ENCODE results near the gene KLK15.

The KLK15 gene

GRCh38 chr19:50837300-50837699 is 3.9 kb upstream of the KLK15 start:
- no peaks in the 10 kb centered on the region for H3K36me3 ChIP-seq (ENCODE audit: insufficient read depth, low read length)
- peaks cover 22% of the 10 kb centered on the region for H3K27me3 ChIP-seq (ENCODE audit: insufficient read depth, low read length)
- H2AFZ ChIP-seq (ENCODE audit: low read depth, low read length) = no peak overlapping the region
- no peaks in the 10 kb centered on the region for H3K4me1 ChIP-seq (ENCODE audit: insufficient read depth, low read length)
- H3K9me3 ChIP-seq (ENCODE audit: low read length) = no peaks in the 10 kb centered on the region
- no peak overlapping the region for H3K4me3 ChIP-seq (ENCODE audit: low read length)

- peaks cover 22% of the 10 kb centered on the region for H3K27me3 ChIP-seq (ENCODE audit: insufficient read depth, low read length)
Observed at GRCh38 chr19:50836543-50837195, 3.3 kb upstream of the KLK15 start.

GRCh38 chr19:50835785-50836542 is 2.6 kb upstream of the KLK15 start:
- Histone ChIP-seq H3K4me1 (ENCODE audit: insufficient read depth, low read length) (no peaks in the 10 kb centered on the region), H2AFZ (ENCODE audit: low read depth, low read length) (peak overlapping the region; percentile 41), H3K36me3 (ENCODE audit: insufficient read depth, low read length) (no peaks in the 10 kb centered on the region), H3K4me3 (ENCODE audit: low read length) (peak overlapping the region; percentile 52), H3K27me3 (ENCODE audit: insufficient read depth, low read length) (peaks cover 22% of the 10 kb centered on the region), H3K9me3 (ENCODE audit: low read length) (no peaks in the 10 kb centered on the region)

More at GRCh38 chr19:50836543-50837195, 3.3 kb upstream of the KLK15 start:
- Histone ChIP-seq H3K9me3 (ENCODE audit: low read length) (no peaks in the 10 kb centered on the region), H3K36me3 (ENCODE audit: insufficient read depth, low read length) (no peaks in the 10 kb centered on the region), H3K4me3 (ENCODE audit: low read length) (no peak overlapping the region), H2AFZ (ENCODE audit: low read depth, low read length) (peak overlapping the region; percentile 41), H3K4me1 (ENCODE audit: insufficient read depth, low read length) (no peaks in the 10 kb centered on the region)

- H3K36me3 ChIP-seq (ENCODE audit: insufficient read depth, low read length) = no peaks in the 10 kb centered on the region
- peak overlapping the region; percentile 41 for H2AFZ ChIP-seq (ENCODE audit: low read depth, low read length)
- H3K9me3 ChIP-seq (ENCODE audit: low read length) = no peaks in the 10 kb centered on the region
- H3K4me1 ChIP-seq (ENCODE audit: insufficient read depth, low read length) = no peaks in the 10 kb centered on the region
- peaks cover 22% of the 10 kb centered on the region for H3K27me3 ChIP-seq (ENCODE audit: insufficient read depth, low read length)
- H3K4me3 ChIP-seq (ENCODE audit: low read length) = peak overlapping the region; percentile 52
Observed at GRCh38 chr19:50835103-50835784, 1.9 kb upstream of the KLK15 start.

- H3K4me3 ChIP-seq (ENCODE audit: low read length) = no peak overlapping the region
- H3K36me3 ChIP-seq (ENCODE audit: insufficient read depth, low read length) = no peaks in the 10 kb centered on the region
- peaks cover 22% of the 10 kb centered on the region for H3K27me3 ChIP-seq (ENCODE audit: insufficient read depth, low read length)
- no peaks in the 10 kb centered on the region for H3K9me3 ChIP-seq (ENCODE audit: low read length)
- H2AFZ ChIP-seq (ENCODE audit: low read depth, low read length) = no peak overlapping the region
- H3K4me1 ChIP-seq (ENCODE audit: insufficient read depth, low read length) = no peaks in the 10 kb centered on the region
Observed at GRCh38 chr19:50833802-50834167, 411 bp upstream of the KLK15 start.

GRCh38 chr19:50832666-50833065 is 708 bp downstream of the KLK15 start:
- H3K4me1 ChIP-seq (ENCODE audit: insufficient read depth, low read length) = no peaks in the 10 kb centered on the region
- H3K27me3 ChIP-seq (ENCODE audit: insufficient read depth, low read length) = peaks cover 22% of the 10 kb centered on the region
- H2AFZ ChIP-seq (ENCODE audit: low read depth, low read length) = no peak overlapping the region
- no peaks in the 10 kb centered on the region for H3K9me3 ChIP-seq (ENCODE audit: low read length)
- no peak overlapping the region for H3K4me3 ChIP-seq (ENCODE audit: low read length)
- no peaks in the 10 kb centered on the region for H3K36me3 ChIP-seq (ENCODE audit: insufficient read depth, low read length)

- Histone ChIP-seq H3K27me3 (ENCODE audit: insufficient read depth, low read length) (peaks cover 13% of the 10 kb centered on the region), H3K4me3 (ENCODE audit: low read length) (no peak overlapping the region), H2AFZ (ENCODE audit: low read depth, low read length) (no peak overlapping the region), H3K4me1 (ENCODE audit: insufficient read depth, low read length) (no peaks in the 10 kb centered on the region), H3K36me3 (ENCODE audit: insufficient read depth, low read length) (no peaks in the 10 kb centered on the region), H3K9me3 (ENCODE audit: low read length) (no peaks in the 10 kb centered on the region)
Observed at GRCh38 chr19:50831026-50831396, 2.4 kb downstream of the KLK15 start.

GRCh38 chr19:50830266-50831025 is 2.9 kb downstream of the KLK15 start:
- H3K4me3 ChIP-seq (ENCODE audit: low read length) = no peak overlapping the region
- no peaks in the 10 kb centered on the region for H3K9me3 ChIP-seq (ENCODE audit: low read length)
- H3K27me3 ChIP-seq (ENCODE audit: insufficient read depth, low read length) = peaks cover 7% of the 10 kb centered on the region
- no peak overlapping the region for H2AFZ ChIP-seq (ENCODE audit: low read depth, low read length)
- H3K36me3 ChIP-seq (ENCODE audit: insufficient read depth, low read length) = no peaks in the 10 kb centered on the region
- H3K4me1 ChIP-seq (ENCODE audit: insufficient read depth, low read length) = no peaks in the 10 kb centered on the region

- Histone ChIP-seq H3K36me3 (ENCODE audit: insufficient read depth, low read length) (no peaks in the 10 kb centered on the region), H3K27me3 (ENCODE audit: insufficient read depth, low read length) (peaks cover under 1% of the 10 kb centered on the region), H3K4me3 (ENCODE audit: low read length) (no peak overlapping the region), H2AFZ (ENCODE audit: low read depth, low read length) (no peak overlapping the region), H3K4me1 (ENCODE audit: insufficient read depth, low read length) (no peaks in the 10 kb centered on the region), H3K9me3 (ENCODE audit: low read length) (no peaks in the 10 kb centered on the region)
Observed at GRCh38 chr19:50829801-50830200, 3.6 kb downstream of the KLK15 start.

- Histone ChIP-seq H3K27me3 (ENCODE audit: insufficient read depth, low read length) (peaks cover 2% of the 10 kb centered on the region), H3K9me3 (ENCODE audit: low read length) (no peaks in the 10 kb centered on the region), H3K36me3 (ENCODE audit: insufficient read depth, low read length) (no peaks in the 10 kb centered on the region), H3K4me3 (ENCODE audit: low read length) (no peak overlapping the region), H3K4me1 (ENCODE audit: insufficient read depth, low read length) (no peaks in the 10 kb centered on the region), H2AFZ (ENCODE audit: low read depth, low read length) (no peak overlapping the region)
Observed at GRCh38 chr19:50827476-50827875, 5.9 kb downstream of the KLK15 start.

- Histone ChIP-seq H3K9me3 (ENCODE audit: low read length) (no peaks in the 10 kb centered on the region), H3K4me3 (ENCODE audit: low read length) (no peak overlapping the region), H2AFZ (ENCODE audit: low read depth, low read length) (no peak overlapping the region), H3K4me1 (ENCODE audit: insufficient read depth, low read length) (no peaks in the 10 kb centered on the region), H3K36me3 (ENCODE audit: insufficient read depth, low read length) (no peaks in the 10 kb centered on the region), H3K27me3 (ENCODE audit: insufficient read depth, low read length) (peaks cover 9% of the 10 kb centered on the region)
Observed at GRCh38 chr19:50826492-50827240, 6.7 kb downstream of the KLK15 start.

- H3K4me3 ChIP-seq (ENCODE audit: low read length) = no peak within 1 kb of the TSS
- no peaks in the 10 kb centered on the region for H3K9me3 ChIP-seq (ENCODE audit: low read length)
- H2AFZ ChIP-seq (ENCODE audit: low read depth, low read length) = no peak within 1 kb of the TSS
- H3K4me1 ChIP-seq (ENCODE audit: insufficient read depth, low read length) = no peaks in the 10 kb centered on the region
- H3K27me3 ChIP-seq (ENCODE audit: insufficient read depth, low read length) = peaks cover 39% of the 10 kb centered on the region
- H3K36me3 ChIP-seq (ENCODE audit: insufficient read depth, low read length) = no peaks in the 10 kb centered on the region
Observed at GRCh38 chr19:50823389-50824042, 9.9 kb downstream of the KLK15 start, which contains the start of gene KLK1. TSS of gene KLK1 (minus strand) at chr19:50823787. CDS start at chr19:50823748, 39 bp downstream.
